NCI-H146 treated with DMSO at 0.1 percent for 48 hours (cell line): ENCODE measurements around the gene AOAH.
A peak's percentile ranks its signal among the peaks of the same experiment; 100 is the strongest.
"Not testable (repeated sequence)": the region's sequence is repeated elsewhere in the genome, so short reads cannot be mapped to it uniquely, and the experiment has no call there.

Experiments used
- DNase-seq: peaks from one replicate; lab custom pipeline; 2025; ENCODE audit not compliant: unreplicated experiment; lab: John Stamatoyannopoulos, UW

Gene AOAH

GRCh38 chr7:36475011-36475342 lies 249.3 kb downstream of the AOAH start:
- no peak for DNase-seq

GRCh38 chr7:36474283-36475010 lies 249.8 kb downstream of the AOAH start:
- no peak for DNase-seq

GRCh38 chr7:36473454-36474282 lies 250.6 kb downstream of the AOAH start:
- DNase-seq = peak; percentile 39

- DNase-seq = no peak
Observed at GRCh38 chr7:36472141-36472729, 252.1 kb downstream of the AOAH start.

GRCh38 chr7:36469236-36469635 lies 255.1 kb downstream of the AOAH start:
- DNase-seq = no peak

DNA sequence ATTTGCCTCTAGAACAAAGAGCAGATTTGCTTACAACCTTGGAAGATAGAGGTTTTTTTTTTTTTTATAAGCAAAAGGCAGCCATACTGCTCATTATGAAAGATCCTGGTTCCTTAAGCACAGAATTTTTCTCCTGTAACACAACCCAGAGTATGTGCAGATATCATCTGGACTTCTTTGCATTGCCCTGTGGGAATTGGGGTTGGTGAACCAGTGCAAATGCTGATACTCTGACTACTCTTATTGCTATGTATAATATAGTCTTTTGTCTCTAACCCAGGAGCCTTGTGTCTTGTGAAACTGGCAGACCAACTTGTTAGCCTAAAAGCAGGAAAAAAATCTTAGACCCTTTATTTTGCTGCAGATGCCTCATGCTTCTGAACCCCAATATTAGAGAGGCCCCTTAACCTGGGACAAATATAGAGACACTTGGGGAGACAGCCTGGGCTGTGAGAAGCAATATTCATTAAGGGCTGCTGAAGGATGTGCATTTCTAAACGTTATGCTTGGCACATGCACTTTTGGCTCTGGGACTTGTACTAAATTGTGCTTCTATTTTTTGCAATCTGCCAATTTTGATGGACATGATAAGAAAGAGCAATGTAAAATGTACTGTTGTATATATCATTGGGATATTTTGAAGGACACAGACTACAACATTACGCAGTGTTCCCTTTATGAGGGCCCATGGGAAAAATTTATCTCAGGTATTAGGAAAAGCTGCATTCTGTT lies 255.8 kb downstream of the AOAH start:
- no peak for DNase-seq

GRCh38 chr7:36466001-36466400 lies 258.3 kb downstream of the AOAH start:
- DNase-seq = not testable (repeated sequence)

- DNase-seq = no peak
Observed at GRCh38 chr7:36464271-36464670, 260.0 kb downstream of the AOAH start.
